Endothelial cell of umbilical vein (primary cell): Measurements from ENCODE around the gene KRABD2.

Experiments
- BruUV-seq: library from RNA; stranded (reverse); fragments of 400-500 nt; replicated peaks from 2 replicates; lab custom pipeline; 2021; lab: Mats Ljungman, UMichigan
- CTCF ChIA-PET: fragments of 300-600, 350-600 bp; sonication (Branson Sonifier 250); formaldehyde crosslinking; loops from one replicate; lab custom pipeline; 2021; ENCODE audit warnings: antibody characterized with exemption, inconsistent platforms; lab: Charles Lee
- POLR2A ChIA-PET: fragments of 300-600, 350-600 bp; sonication (Branson Sonifier 250); formaldehyde crosslinking; loops from one replicate; lab custom pipeline; 2021; ENCODE audit warnings: antibody characterized with exemption, inconsistent platforms; lab: Charles Lee
- DNase-seq: peaks from one replicate; pipeline ENCODE4 v3.0.0-alpha.2; 2011; ENCODE audit warnings: low read depth, low spot score
- FAIRE-seq: peaks from 2 replicates; lab custom pipeline; 2011; peaks lifted over from hg19 to GRCh38; lab: Jason Lieb, UNC
- H2AFZ ChIP-seq: 2 replicates; pipeline ENCODE4 v1.6.0; 2012; ENCODE audit warnings: low read depth, low read length, control low read depth, inconsistent platforms
- H3K27ac ChIP-seq: 2 replicates; pipeline ENCODE4 v1.5.1; 2011; ENCODE audit warnings: low read depth, mild to moderate bottlenecking, control low read depth, low read length, moderate library complexity; ENCODE audit not compliant: insufficient read depth
- H3K27me3 ChIP-seq, 2 experiments: 2 replicates each; pipeline versions ENCODE4 v1.6.0 to v1.6.1; 2011; ENCODE audit warnings: low read length in 2 of 2, mixed read lengths in 1 of 2; ENCODE audit not compliant: control insufficient read depth in 2 of 2, insufficient read depth in 2 of 2
- H3K36me3 ChIP-seq, 2 experiments: 2 replicates in 1 of 2; 3 replicates in 1 of 2; pipeline ENCODE4 v1.5.1; 2011; ENCODE audit warnings: low read length in 2 of 2, mild to moderate bottlenecking in 1 of 2, moderate library complexity in 1 of 2; ENCODE audit not compliant: control insufficient read depth in 2 of 2, insufficient read depth in 2 of 2; ENCODE audit errors: extremely low read depth in 1 of 2
- H3K4me1 ChIP-seq: 3 replicates; pipeline ENCODE4 v1.5.1; 2011; ENCODE audit warnings: mild to moderate bottlenecking, low read length; ENCODE audit not compliant: control insufficient read depth, insufficient read depth; ENCODE audit errors: extremely low read depth
- H3K4me2 ChIP-seq: 2 replicates; pipeline ENCODE4 v1.6.1; 2011; ENCODE audit warnings: low read length, control low read depth, mixed read lengths; ENCODE audit not compliant: insufficient read depth
- H3K4me3 ChIP-seq, 3 experiments: fragments of 200-600 bp in 1 of 3; sonication (generic), shearing (Covaris generic) in 1 of 3; replicated peaks in 1 of 3; 2 replicates each; pipeline ENCODE4 v1.5.1; 2011 to 2016; ENCODE audit warnings: control low read depth in 3 of 3, low read length in 3 of 3, mild to moderate bottlenecking in 2 of 3, inconsistent platforms in 1 of 3, low read depth in 1 of 3, moderate library complexity in 1 of 3; ENCODE audit not compliant: insufficient read depth in 1 of 3
- H3K79me2 ChIP-seq: 2 replicates; pipeline ENCODE4 v1.6.0; 2012; ENCODE audit warnings: low read length, inconsistent platforms; ENCODE audit not compliant: control insufficient read depth, insufficient read depth
- H3K9ac ChIP-seq: replicated peaks from 2 replicates; pipeline ENCODE3; 2011; ENCODE audit warnings: low read length, control low read depth; ENCODE audit not compliant: insufficient read depth; ENCODE audit errors: extremely low read depth
- H3K9me1 ChIP-seq: replicated peaks from 3 replicates; pipeline ENCODE4 v1.6.0; 2011; ENCODE audit warnings: mild to moderate bottlenecking, low read length; ENCODE audit not compliant: control insufficient read depth, insufficient read depth; ENCODE audit errors: extremely low read depth
- H3K9me3 ChIP-seq: replicated peaks from 2 replicates; pipeline ENCODE4 v1.5.1; 2012; ENCODE audit warnings: low read length, inconsistent platforms; ENCODE audit not compliant: control insufficient read depth, insufficient read depth
- H4K20me1 ChIP-seq: replicated peaks from 2 replicates; pipeline ENCODE3; 2011; ENCODE audit warnings: mild to moderate bottlenecking, low read length; ENCODE audit not compliant: control insufficient read depth, insufficient read depth; ENCODE audit errors: extremely low read depth
- EZH2 ChIP-seq: IDR thresholded peaks from 2 replicates; pipeline ENCODE4 v1.6.1; 2012; ENCODE audit warnings: borderline replicate concordance, low read depth, mild to moderate bottlenecking, moderate library complexity, low read length, inconsistent platforms; ENCODE audit not compliant: severe bottlenecking
- FOS ChIP-seq: IDR thresholded peaks from 2 replicates; pipeline ENCODE4 v1.6.1; 2011; ENCODE audit warnings: mild to moderate bottlenecking, low read length, moderate library complexity, borderline replicate concordance; ENCODE audit not compliant: insufficient read depth
- GATA2 ChIP-seq: IDR thresholded peaks from 2 replicates; pipeline ENCODE4 v1.7.0; 2011; ENCODE audit warnings: low read depth, mild to moderate bottlenecking, moderate library complexity, mixed read lengths, low read length; ENCODE audit not compliant: insufficient read length, insufficient read depth
- JUN ChIP-seq: IDR thresholded peaks from 2 replicates; pipeline ENCODE4 v1.6.1; 2011; ENCODE audit warnings: borderline replicate concordance, low read depth; ENCODE audit not compliant: insufficient read length, insufficient read depth
- MYC ChIP-seq: IDR thresholded peaks from one replicate; pipeline ENCODE4 v1.6.1; 2011; ENCODE audit warnings: mild to moderate bottlenecking, low read depth, low read length
- POLR2A ChIP-seq: IDR thresholded peaks from 2 replicates; pipeline ENCODE4 v1.6.1; 2012; ENCODE audit warnings: low read depth, mild to moderate bottlenecking, control low read depth, low read length
- POLR2AphosphoS5 ChIP-seq: IDR thresholded peaks from 2 replicates; pipeline ENCODE4 v1.6.1; 2012; ENCODE audit warnings: low read depth, mild to moderate bottlenecking, control low read depth, low read length, moderate library complexity; ENCODE audit not compliant: insufficient read depth
- dilution Hi-C: fragments of 300-500 bp; cut with MboI; formaldehyde crosslinking; loops from one replicate; pipeline ENCODE4 v1.15.0; 2019; ENCODE audit warnings: low sequenced_read_pairs; ENCODE audit not compliant: extremely low pct_ligation_motif_present
- intact Hi-C: fragments of 100-400 bp; cut with micrococcal nuclease; formaldehyde crosslinking; loops from one replicate; pipeline ENCODE4 v1.10.0; 2022
- TF ChIP-seq, protein P1 (sequence below): IDR thresholded peaks from 2 replicates; pipeline ENCODE4 v1.6.1; 2011; ENCODE audit not compliant: insufficient read depth, insufficient read length
- TF ChIP-seq, protein P2 (sequence below), 2 donors: IDR thresholded peaks; 1 replicate in 1 of 2; 2 replicates in 1 of 2; pipeline ENCODE4 v1.5.1; 2011; ENCODE audit warnings: low read length in 2 of 2, mild to moderate bottlenecking in 2 of 2, moderate library complexity in 2 of 2, control low read depth in 1 of 2, inconsistent platforms in 1 of 2, low read depth in 1 of 2; ENCODE audit not compliant: insufficient read depth in 1 of 2; ENCODE audit errors: extremely low read depth in 1 of 2

KRABD2 gene

DNA sequence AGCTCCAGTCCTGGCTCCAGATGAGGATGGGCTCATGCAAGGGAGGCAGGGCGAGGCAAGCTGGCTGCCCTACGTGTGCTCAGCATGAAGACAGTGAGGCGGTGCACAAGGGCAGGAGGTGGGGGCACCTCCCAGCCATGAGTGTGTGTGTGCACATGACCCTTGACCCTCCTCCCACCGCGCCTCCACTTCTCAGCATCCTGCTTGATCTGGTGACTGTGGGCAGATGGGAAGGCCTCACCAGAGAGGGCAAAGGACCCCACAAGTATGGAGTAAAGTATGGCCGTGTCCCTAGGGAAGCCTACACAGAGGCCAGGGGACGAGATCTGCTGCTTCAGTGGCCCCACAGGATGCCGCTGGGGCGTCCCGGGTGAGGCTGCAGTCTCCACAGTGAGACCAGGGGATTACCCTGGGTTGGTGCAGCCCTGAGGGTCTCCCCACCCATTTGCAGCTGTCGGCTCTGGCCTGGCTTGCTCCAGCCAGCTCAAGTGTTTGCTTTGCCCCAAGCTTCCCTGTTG, 29.1 kb upstream of the KRABD2 start:
- H3K4me2 ChIP-seq = no peak overlapping the region
- no TSS peak for BruUV-seq
- H3K36me3 ChIP-seq = no peaks in the 10 kb centered on the region
- POLR2A ChIA-PET = no interaction called here
- intact Hi-C loops (no loop called here), dilution Hi-C loops (no loop called here)
- H4K20me1 ChIP-seq = no peaks in the 10 kb centered on the region
- no peaks in the 10 kb centered on the region for H3K9me1 ChIP-seq
- TF ChIP-seq, protein P1, sequence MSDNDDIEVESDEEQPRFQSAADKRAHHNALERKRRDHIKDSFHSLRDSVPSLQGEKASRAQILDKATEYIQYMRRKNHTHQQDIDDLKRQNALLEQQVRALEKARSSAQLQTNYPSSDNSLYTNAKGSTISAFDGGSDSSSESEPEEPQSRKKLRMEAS = no peak
- TF ChIP-seq MYC = no peak
- no peak for TF ChIP-seq FOS
- H2AFZ ChIP-seq = no peak overlapping the region
- no peaks in the 10 kb centered on the region for H3K4me1 ChIP-seq
- H3K79me2 ChIP-seq = no peaks in the 10 kb centered on the region
- FAIRE-seq = no peak
- no peak for DNase-seq
- H3K9me3 ChIP-seq = no peaks in the 10 kb centered on the region
- peaks cover 0 to 3% of the 10 kb centered on the region in 2 experiments for H3K27me3 ChIP-seq
- H3K4me3 ChIP-seq = no peak overlapping the region
- CTCF ChIA-PET = interaction anchor here (0.7 to 1.8 kb wide), 3 partner anchors 30 to 340 kb away, joined by 3 to 6 read pairs (median 4); partner anchors contain the start of gene NDEL1
- no peak overlapping the region for H3K9ac ChIP-seq
- no peak overlapping the region for H3K27ac ChIP-seq

- no peaks in the 10 kb centered on the region for H3K9me1 ChIP-seq
- no peaks in the 10 kb centered on the region for H3K4me1 ChIP-seq
- H3K4me3 ChIP-seq = no peak overlapping the region
- no TSS peak for BruUV-seq
- no peak overlapping the region for H3K4me2 ChIP-seq
- H3K9me3 ChIP-seq = no peaks in the 10 kb centered on the region
- FAIRE-seq (peak; percentile 21), DNase-seq (peak; percentile 57)
- CTCF ChIA-PET = no interaction called here
- intact Hi-C loops (loop anchor here (5.0 kb wide), 1 partner anchor 401 kb away; the partner anchor contains the start of gene GUCY2D), dilution Hi-C loops (no loop called here)
- no peaks in the 10 kb centered on the region for H3K36me3 ChIP-seq
- no peak overlapping the region for H3K9ac ChIP-seq
- no peak overlapping the region for H2AFZ ChIP-seq
- H4K20me1 ChIP-seq = no peaks in the 10 kb centered on the region
- H3K79me2 ChIP-seq = no peaks in the 10 kb centered on the region
- no peak overlapping the region for H3K27ac ChIP-seq
- POLR2A ChIA-PET = no interaction called here
- TF ChIP-seq POLR2AphosphoS5 (no peak), POLR2A (no peak), EZH2 (no peak), JUN (no peak), FOS (no peak), MYC (no peak), GATA2 (no peak)
- TF ChIP-seq, protein P2, sequence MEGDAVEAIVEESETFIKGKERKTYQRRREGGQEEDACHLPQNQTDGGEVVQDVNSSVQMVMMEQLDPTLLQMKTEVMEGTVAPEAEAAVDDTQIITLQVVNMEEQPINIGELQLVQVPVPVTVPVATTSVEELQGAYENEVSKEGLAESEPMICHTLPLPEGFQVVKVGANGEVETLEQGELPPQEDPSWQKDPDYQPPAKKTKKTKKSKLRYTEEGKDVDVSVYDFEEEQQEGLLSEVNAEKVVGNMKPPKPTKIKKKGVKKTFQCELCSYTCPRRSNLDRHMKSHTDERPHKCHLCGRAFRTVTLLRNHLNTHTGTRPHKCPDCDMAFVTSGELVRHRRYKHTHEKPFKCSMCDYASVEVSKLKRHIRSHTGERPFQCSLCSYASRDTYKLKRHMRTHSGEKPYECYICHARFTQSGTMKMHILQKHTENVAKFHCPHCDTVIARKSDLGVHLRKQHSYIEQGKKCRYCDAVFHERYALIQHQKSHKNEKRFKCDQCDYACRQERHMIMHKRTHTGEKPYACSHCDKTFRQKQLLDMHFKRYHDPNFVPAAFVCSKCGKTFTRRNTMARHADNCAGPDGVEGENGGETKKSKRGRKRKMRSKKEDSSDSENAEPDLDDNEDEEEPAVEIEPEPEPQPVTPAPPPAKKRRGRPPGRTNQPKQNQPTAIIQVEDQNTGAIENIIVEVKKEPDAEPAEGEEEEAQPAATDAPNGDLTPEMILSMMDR (IDR thresholded peaks at IDR 0.05; ENCODE audit: extremely low read depth in 1 of 2, insufficient read depth in 1 of 2, low read depth in 1 of 2, low read length in 2 of 2) = no peak
- TF ChIP-seq, protein P1 = no peak
- H3K27me3 ChIP-seq = peaks cover 0 to 4% of the 10 kb centered on the region in 2 experiments
Measured at GRCh38 chr17:8402921-8403536, 26.5 kb upstream of the KRABD2 start.
